ENCODE results near the gene HID1.

DNA sequence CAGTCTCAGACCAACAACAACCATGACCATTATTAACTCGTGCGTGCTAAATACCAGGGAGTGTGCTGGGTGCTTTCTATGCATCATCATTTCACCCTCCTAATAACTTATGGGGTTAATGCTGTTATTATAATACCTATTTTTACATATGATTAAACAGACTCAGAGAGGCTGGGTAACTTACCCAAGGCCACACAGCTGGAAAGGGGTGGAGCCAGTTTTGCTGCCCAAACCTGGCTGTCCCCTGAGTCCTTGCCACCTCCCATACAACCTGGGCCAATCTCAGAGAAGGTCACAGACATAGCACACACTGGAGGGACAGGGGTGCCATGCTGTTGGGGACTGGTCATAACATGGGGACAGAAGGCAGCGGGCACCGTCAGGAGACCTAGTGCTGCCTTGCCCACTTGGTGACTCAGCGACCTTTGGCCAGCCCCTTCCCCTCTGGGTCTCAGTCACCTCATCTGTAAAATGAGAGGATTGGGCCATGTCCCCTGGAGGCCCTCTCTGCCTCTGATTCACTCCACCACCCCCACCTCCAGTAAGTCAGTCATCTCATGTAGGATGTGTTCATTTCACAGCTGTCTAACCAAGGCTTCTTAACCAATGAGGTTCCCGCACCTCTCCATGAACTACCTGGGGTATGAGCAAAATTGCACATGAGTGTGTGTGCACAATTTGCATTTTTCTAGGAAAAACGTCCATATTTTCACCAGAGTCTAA is 67.7 kb downstream of the HID1 start:
- TF ChIP-seq, protein P1, sequence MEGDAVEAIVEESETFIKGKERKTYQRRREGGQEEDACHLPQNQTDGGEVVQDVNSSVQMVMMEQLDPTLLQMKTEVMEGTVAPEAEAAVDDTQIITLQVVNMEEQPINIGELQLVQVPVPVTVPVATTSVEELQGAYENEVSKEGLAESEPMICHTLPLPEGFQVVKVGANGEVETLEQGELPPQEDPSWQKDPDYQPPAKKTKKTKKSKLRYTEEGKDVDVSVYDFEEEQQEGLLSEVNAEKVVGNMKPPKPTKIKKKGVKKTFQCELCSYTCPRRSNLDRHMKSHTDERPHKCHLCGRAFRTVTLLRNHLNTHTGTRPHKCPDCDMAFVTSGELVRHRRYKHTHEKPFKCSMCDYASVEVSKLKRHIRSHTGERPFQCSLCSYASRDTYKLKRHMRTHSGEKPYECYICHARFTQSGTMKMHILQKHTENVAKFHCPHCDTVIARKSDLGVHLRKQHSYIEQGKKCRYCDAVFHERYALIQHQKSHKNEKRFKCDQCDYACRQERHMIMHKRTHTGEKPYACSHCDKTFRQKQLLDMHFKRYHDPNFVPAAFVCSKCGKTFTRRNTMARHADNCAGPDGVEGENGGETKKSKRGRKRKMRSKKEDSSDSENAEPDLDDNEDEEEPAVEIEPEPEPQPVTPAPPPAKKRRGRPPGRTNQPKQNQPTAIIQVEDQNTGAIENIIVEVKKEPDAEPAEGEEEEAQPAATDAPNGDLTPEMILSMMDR (IDR thresholded peaks at IDR 0.05): no peak
- no peak for TF ChIP-seq EZH2 (IDR thresholded peaks at IDR 0.05; ENCODE audit: borderline replicate concordance, insufficient read depth, low read depth, low read length, poor library complexity, severe bottlenecking)

Measured in B cell (primary cell).